B cell (primary cell): ENCODE measurements around the gene PC. TPM values are rescaled to one million over a fixed set of nuclear protein-coding genes. Genes with fewer than 3 reads are reported as not detected.

ENCODE experiments used
- ATAC-seq: fragments of 200-7000 bp; cut with Tn5 transposase; one replicate; pipeline ENCODE4 v1.10.0; 2021; ENCODE audit warnings: low read depth, mild to moderate bottlenecking, moderate number of reproducible peaks, moderate library complexity
- CTCF ChIA-PET: fragments of 350-600 bp; sonication (Branson Sonifier 250); formaldehyde crosslinking; loops from one replicate; lab custom pipeline; 2021; ENCODE audit warnings: antibody characterized with exemption, inconsistent platforms; lab: Charles Lee
- POLR2A ChIA-PET: fragments of 350-600 bp; sonication (Branson Sonifier 250); formaldehyde crosslinking; loops from one replicate; lab custom pipeline; 2021; ENCODE audit warnings: antibody characterized with exemption; lab: Charles Lee
- DNase-seq: peaks from one replicate; pipeline ENCODE4 v3.0.0; 2013
- H2AFZ ChIP-seq: 2 replicates; pipeline ENCODE4 v1.6.1; 2012; ENCODE audit warnings: mild to moderate bottlenecking, low read depth, low read length; ENCODE audit not compliant: insufficient read depth, poor library complexity, severe bottlenecking
- H3K27ac ChIP-seq, 2 donors: 1 replicate in 1 of 2; 2 replicates in 1 of 2; pipeline ENCODE4 v1.5.1; 2012 to 2013; ENCODE audit warnings: low read length in 2 of 2, mild to moderate bottlenecking in 2 of 2, moderate library complexity in 1 of 2
- H3K27me3 ChIP-seq, 4 experiments: fragments of 200-600 bp in 1 of 4; sonication (generic) in 1 of 4; replicated peaks in 1 of 4; 1 replicate in 2 of 4; 2 replicates in 2 of 4; pipeline versions ENCODE4 v1.6.1 to v1.7.0; 2013 to 2016; ENCODE audit warnings: low read length in 3 of 4, mild to moderate bottlenecking in 2 of 4, mixed read lengths in 1 of 4, moderate library complexity in 1 of 4; ENCODE audit not compliant: insufficient read depth in 4 of 4, control insufficient read depth in 3 of 4; ENCODE audit errors: control extremely low read depth in 1 of 4
- H3K36me3 ChIP-seq, 2 experiments: replicated peaks in 1 of 2; 1 replicate in 1 of 2; 2 replicates in 1 of 2; pipeline versions ENCODE4 v1.6.1 to v1.7.1; 2013; ENCODE audit warnings: low read length in 1 of 2; ENCODE audit not compliant: insufficient read depth in 2 of 2, control insufficient read depth in 1 of 2; ENCODE audit errors: control extremely low read depth in 1 of 2, extremely low read depth in 1 of 2
- H3K4me1 ChIP-seq, 2 donors: fragments of 200-600 bp in 1 of 2; sonication (generic) in 1 of 2; 1 replicate in 1 of 2; 2 replicates in 1 of 2; pipeline versions ENCODE4 v1.5.1 to v1.6.1; 2013 to 2017; ENCODE audit warnings: low read length in 2 of 2; ENCODE audit not compliant: control insufficient read depth in 2 of 2, insufficient read depth in 2 of 2
- H3K4me2 ChIP-seq: replicated peaks from 2 replicates; pipeline ENCODE3; 2012; ENCODE audit warnings: mild to moderate bottlenecking, low read depth, low read length; ENCODE audit not compliant: poor library complexity, severe bottlenecking
- H3K4me3 ChIP-seq, 5 experiments: fragments of 200-600 bp in 1 of 5; sonication (generic) in 1 of 5; 1 replicate in 3 of 5; 2 replicates in 2 of 5; pipeline versions ENCODE4 v1.5.1 to v1.7.0; 2011 to 2016; ENCODE audit warnings: low read length in 4 of 5, mild to moderate bottlenecking in 4 of 5, low read depth in 2 of 5, control low read depth in 1 of 5, moderate library complexity in 1 of 5; ENCODE audit not compliant: insufficient read depth in 1 of 5; ENCODE audit errors: control extremely low read depth in 1 of 5, extremely low read depth in 1 of 5
- H3K79me2 ChIP-seq: fragments of 200-600 bp; sonication (generic); one replicate; pipeline ENCODE4 v1.6.0; 2016; ENCODE audit warnings: low read length; ENCODE audit not compliant: control insufficient read depth, insufficient read depth
- H3K9ac ChIP-seq: fragments of 200-600 bp; sonication (generic); 2 replicates; pipeline ENCODE4 v1.6.1; 2017; ENCODE audit warnings: mild to moderate bottlenecking, low read length, moderate library complexity
- H3K9me3 ChIP-seq, 3 donors: one replicate each; pipeline versions ENCODE4 v1.6.1 to v1.7.1; 2013; ENCODE audit warnings: low read length in 2 of 3; ENCODE audit not compliant: control insufficient read depth in 2 of 3, insufficient read depth in 1 of 3; ENCODE audit errors: control extremely low read depth in 1 of 3
- H4K20me1 ChIP-seq: 2 replicates; pipeline ENCODE4 v1.6.0; 2012; ENCODE audit warnings: mild to moderate bottlenecking, low read length; ENCODE audit not compliant: insufficient read depth, control insufficient read depth, poor library complexity, severe bottlenecking
- H3K27ac Mint-ChIP-seq: one replicate; pipeline ENCODE4 v1.8.0; 2021; ENCODE audit warnings: mixed read lengths
- H3K27me3 Mint-ChIP-seq: one replicate; pipeline ENCODE4 v1.8.0; 2021; ENCODE audit warnings: mixed read lengths
- H3K4me1 Mint-ChIP-seq: one replicate; pipeline ENCODE4 v1.8.0; 2021; ENCODE audit warnings: mixed read lengths
- H3K4me3 Mint-ChIP-seq: one replicate; pipeline ENCODE4 v1.8.0; 2021; ENCODE audit warnings: mixed read lengths
- H3K9me3 Mint-ChIP-seq: one replicate; pipeline ENCODE4 v1.8.0; 2022; ENCODE audit warnings: mixed read lengths; ENCODE audit not compliant: insufficient read depth
- CTCF ChIP-seq: fragments of 200-600 bp; IDR thresholded peaks from one replicate; pipeline ENCODE4 v1.8.0; 2022; ENCODE audit warnings: antibody characterized with exemption, mild to moderate bottlenecking
- EZH2 ChIP-seq: IDR thresholded peaks from 2 replicates; pipeline ENCODE4 v1.6.1; 2012; ENCODE audit warnings: borderline replicate concordance, low read depth, mild to moderate bottlenecking, moderate library complexity, low read length; ENCODE audit not compliant: insufficient read depth, poor library complexity, severe bottlenecking
- WGBS: methylation state at CpG from one replicate; pipeline ENCODE4 v1.1.5; 2013; ENCODE audit warnings: missing lambda C conversion rate; ENCODE audit not compliant: insufficient coverage; 5-methylcytosine and 5-hydroxymethylcytosine counted together
- intact Hi-C: fragments of 100-400 bp; cut with micrococcal nuclease; formaldehyde crosslinking; loops from one replicate; pipeline ENCODE4 v1.10.0; 2022
- polyA plus RNA-seq: library from polyadenylated mRNA; depleted of rRNA; stranded (reverse); fragments of >200 nt; gene quantifications from 2 replicates; pipeline ENCODE4 v1.2.3, GENCODE V29; 2012
- total RNA-seq, 2 donors: library from RNA; stranded (reverse); fragments of 120-200 nt in 1 of 2; gene quantifications; 1 replicate in 1 of 2; 2 replicates in 1 of 2; pipeline versions ENCODE4 v1.2.3 to v1.2.4, GENCODE V29; 2013 to 2022

The PC gene
- total and polyA plus RNA-seq, 2 donors (not counting 1 experiment from before 2014, with no cell fraction given) = 1.5 to 4.4 TPM

- intact Hi-C loops = no loop called here
- no peaks in the 10 kb centered on the region for H3K36me3 ChIP-seq
- H3K27ac ChIP-seq = no peak overlapping the region
- no peaks in the 10 kb centered on the region for H4K20me1 ChIP-seq
- no peak overlapping the region for H3K9ac ChIP-seq
- CTCF ChIA-PET = no interaction called here
- H3K9me3 ChIP-seq = no peaks in the 10 kb centered on the region
- no peak for ATAC-seq
- WGBS = 95% methylated on average over 8 of the region's 8 CpGs
- H2AFZ ChIP-seq = no peak overlapping the region
- no peak overlapping the region for H3K4me3 ChIP-seq
- Mint-ChIP-seq H3K9me3 (no peaks in the 10 kb centered on the region), H3K27me3 (peaks cover 21% of the 10 kb centered on the region), H3K4me3 (no peak overlapping the region), H3K27ac (no peak overlapping the region), H3K4me1 (no peaks in the 10 kb centered on the region)
- no peak for DNase-seq
- POLR2A ChIA-PET = no interaction called here
- H3K79me2 ChIP-seq = no peaks in the 10 kb centered on the region
- no peaks in the 10 kb centered on the region for H3K4me1 ChIP-seq
- TF ChIP-seq CTCF (no peak), EZH2 (no peak)
- no peak overlapping the region for H3K4me2 ChIP-seq
- H3K27me3 ChIP-seq = no peaks in the 10 kb centered on the region
These were observed 49.0 kb downstream of the PC start for GRCh38 chr11:66909181-66909580.

GRCh38 chr11:66907751-66908630 is 50.2 kb downstream of the PC start:
- no peak overlapping the region for H3K27ac ChIP-seq
- H3K27me3 ChIP-seq = no peaks in the 10 kb centered on the region
- H3K4me2 ChIP-seq = no peak overlapping the region
- H3K9ac ChIP-seq = no peak overlapping the region
- H3K9me3 ChIP-seq = no peaks in the 10 kb centered on the region
- H3K4me3 ChIP-seq = no peak overlapping the region
- ChIA-PET POLR2A (no interaction called here), CTCF (no interaction called here)
- WGBS = 100% methylated on average over 7 of the region's 9 CpGs
- Mint-ChIP-seq H3K4me1 (no peaks in the 10 kb centered on the region), H3K27me3 (peaks cover 21% of the 10 kb centered on the region), H3K27ac (no peak overlapping the region), H3K9me3 (no peaks in the 10 kb centered on the region), H3K4me3 (no peak overlapping the region)
- no peak overlapping the region for H2AFZ ChIP-seq
- ATAC-seq = no peak
- H3K36me3 ChIP-seq = no peaks in the 10 kb centered on the region
- no peaks in the 10 kb centered on the region for H3K4me1 ChIP-seq
- intact Hi-C loops = no loop called here
- no peaks in the 10 kb centered on the region for H3K79me2 ChIP-seq
- H4K20me1 ChIP-seq = no peaks in the 10 kb centered on the region
- TF ChIP-seq EZH2 (no peak), CTCF (no peak)
- no peak for DNase-seq
